Mesendoderm (in vitro differentiated cells): Measurements from ENCODE around the gene STRN3.

Experiments
- DNase-seq: peaks from one replicate; pipeline ENCODE4 v3.0.0; 2013
- H2AK5ac ChIP-seq: 2 replicates; pipeline ENCODE4 v1.6.1; 2013; ENCODE audit warnings: low read length, inconsistent platforms
- H2BK120ac ChIP-seq: 2 replicates; pipeline ENCODE4 v1.6.1; 2013; ENCODE audit warnings: low read depth, mild to moderate bottlenecking, low read length, moderate library complexity, mixed read lengths
- H2BK15ac ChIP-seq: replicated peaks from 2 replicates; pipeline ENCODE4 v1.6.1; 2013; ENCODE audit warnings: low read depth, mild to moderate bottlenecking, moderate library complexity
- H2BK5ac ChIP-seq: 2 replicates; pipeline ENCODE4 v1.6.1; 2013; ENCODE audit warnings: low read length, inconsistent platforms
- H3K18ac ChIP-seq: 2 replicates; pipeline ENCODE4 v1.6.1; 2013; ENCODE audit warnings: mild to moderate bottlenecking, low read length, mixed read lengths
- H3K23ac ChIP-seq: one replicate; pipeline ENCODE4 v1.6.1; 2013; ENCODE audit warnings: low read length
- H3K27ac ChIP-seq: 2 replicates; pipeline ENCODE4 v1.5.1; 2013; ENCODE audit warnings: low read depth, mild to moderate bottlenecking, inconsistent platforms, low read length, moderate library complexity
- H3K27me3 ChIP-seq: 2 replicates; pipeline ENCODE4 v1.6.1; 2013; ENCODE audit warnings: low read length, control low read depth, mild to moderate bottlenecking, inconsistent platforms; ENCODE audit not compliant: insufficient read depth, poor library complexity
- H3K36me3 ChIP-seq: 2 replicates; pipeline ENCODE4 v1.6.1; 2013; ENCODE audit warnings: low read length, inconsistent platforms; ENCODE audit not compliant: control insufficient read depth, insufficient read depth
- H3K4ac ChIP-seq: one replicate; pipeline ENCODE4 v1.6.1; 2013; ENCODE audit warnings: low read depth, mild to moderate bottlenecking, low read length, moderate library complexity
- H3K4me1 ChIP-seq: 2 replicates; pipeline ENCODE4 v1.6.1; 2013; ENCODE audit warnings: low read depth, low read length, inconsistent platforms; ENCODE audit not compliant: control insufficient read depth
- H3K4me2 ChIP-seq: 2 replicates; pipeline ENCODE4 v1.6.1; 2013; ENCODE audit warnings: low read length
- H3K4me3 ChIP-seq: 2 replicates; pipeline ENCODE4 v1.5.1; 2013; ENCODE audit warnings: mild to moderate bottlenecking, low read length
- H3K56ac ChIP-seq: one replicate; pipeline ENCODE4 v1.6.1; 2013; ENCODE audit warnings: low read length
- H3K79me1 ChIP-seq: 2 replicates; pipeline ENCODE4 v1.6.1; 2013; ENCODE audit warnings: low read length, inconsistent platforms
- H3K79me2 ChIP-seq: 2 replicates; pipeline ENCODE4 v1.6.1; 2013; ENCODE audit warnings: mild to moderate bottlenecking, low read length; ENCODE audit not compliant: control insufficient read depth, insufficient read depth
- H3K9ac ChIP-seq: 2 replicates; pipeline ENCODE4 v1.6.1; 2013; ENCODE audit warnings: low read length, inconsistent platforms
- H4K5ac ChIP-seq: one replicate; pipeline ENCODE4 v1.6.1; 2013; ENCODE audit warnings: low read length
- H4K8ac ChIP-seq: one replicate; pipeline ENCODE4 v1.6.1; 2013; ENCODE audit warnings: low read depth, mild to moderate bottlenecking, control low read depth, low read length, moderate library complexity
- WGBS: extraction: QIAGEN DNeasy Blood & Tissue Kit; methylation state at CpG from one replicate; pipeline ENCODE4 v1.1.7; 2013; ENCODE audit warnings: low lambda C conversion rate, missing lambda C conversion rate; ENCODE audit not compliant: insufficient coverage; ENCODE audit errors: extremely low coverage; 5-methylcytosine and 5-hydroxymethylcytosine counted together

Gene STRN3

DNA sequence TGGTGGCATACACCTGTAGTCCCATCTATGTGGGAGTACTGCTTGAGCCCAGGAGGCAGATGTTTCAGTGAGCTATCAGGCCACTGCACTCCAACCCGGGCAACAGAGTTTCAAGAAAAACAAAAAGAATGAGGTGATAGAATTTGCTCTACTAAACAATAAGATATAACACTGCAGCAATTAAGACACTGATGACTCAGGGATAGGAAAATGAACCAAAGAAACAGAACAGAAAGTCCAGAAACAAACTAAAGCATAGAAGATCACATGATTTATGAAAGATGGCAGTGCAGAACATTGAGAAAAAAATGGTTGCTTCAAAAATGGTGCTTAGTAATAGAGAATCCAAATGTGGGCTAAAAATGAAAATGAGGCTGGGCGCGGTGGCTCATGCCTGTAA lies 66.0 kb downstream of the STRN3 start:
- Histone ChIP-seq H4K8ac (no peak overlapping the region), H3K4ac (no peak overlapping the region), H3K79me1 (peaks cover 6% of the 10 kb centered on the region), H2BK120ac (no peak overlapping the region), H3K27me3 (no peaks in the 10 kb centered on the region), H3K18ac (no peak overlapping the region), H2BK15ac (no peak overlapping the region), H2AK5ac (no peak overlapping the region), H4K5ac (no peak overlapping the region), H3K4me2 (no peak overlapping the region), H3K4me1 (no peaks in the 10 kb centered on the region), H3K27ac (no peak overlapping the region), H3K36me3 (no peaks in the 10 kb centered on the region), H3K56ac (no peak overlapping the region), H3K4me3 (no peak overlapping the region), H3K23ac (no peak overlapping the region), H3K79me2 (peaks cover 48% of the 10 kb centered on the region), H3K9ac (no peak overlapping the region), H2BK5ac (no peak overlapping the region)
- WGBS, result no CpG with 5 or more reads among the region's 3 CpGs
- no peak for DNase-seq

DNA sequence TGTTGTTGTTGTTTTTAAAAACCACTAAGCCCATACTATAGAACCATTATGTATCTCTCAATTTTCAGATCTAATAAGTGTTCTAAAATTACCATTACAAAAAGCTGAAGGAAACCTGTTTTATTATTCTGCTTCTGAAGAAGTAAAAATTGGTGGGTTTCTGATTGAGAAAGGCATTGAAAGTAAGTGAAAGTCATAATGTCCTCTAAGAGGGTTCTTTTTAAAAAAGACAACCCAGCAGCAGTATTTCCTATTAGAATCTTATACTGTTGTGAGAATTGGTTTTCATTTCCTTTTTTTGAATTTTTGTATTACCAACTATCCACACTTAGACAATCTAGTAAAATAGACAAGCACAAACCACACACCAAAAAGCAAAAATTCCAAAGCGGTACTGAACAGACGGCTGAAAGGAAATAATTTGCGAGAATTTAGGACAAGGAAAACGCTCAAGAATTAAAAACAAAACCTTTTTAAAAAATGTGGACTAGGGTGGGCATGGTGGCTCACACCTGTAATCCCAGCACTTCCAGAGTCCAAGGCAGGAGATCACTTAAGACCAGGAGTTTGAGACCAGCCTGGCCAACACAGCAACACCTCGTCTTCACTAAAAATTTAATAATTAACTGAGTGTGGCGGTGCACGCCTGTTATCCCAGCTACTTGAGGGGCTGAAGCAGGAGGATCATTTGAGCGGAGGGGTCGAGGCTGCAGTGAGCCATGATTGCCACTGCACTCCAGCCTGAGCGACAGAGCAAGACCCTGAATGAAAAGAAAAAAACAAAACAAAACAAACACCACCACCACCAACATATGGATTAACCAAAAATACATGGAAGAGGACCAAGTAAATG lies 67.4 kb downstream of the STRN3 start:
- no CpG with 5 or more reads among the region's 10 CpGs for WGBS
- Histone ChIP-seq H3K23ac (no peak overlapping the region), H2BK15ac (no peak overlapping the region), H3K27ac (no peak overlapping the region), H3K36me3 (no peaks in the 10 kb centered on the region), H3K27me3 (no peaks in the 10 kb centered on the region), H4K5ac (no peak overlapping the region), H3K79me2 (peaks cover 35% of the 10 kb centered on the region), H2AK5ac (no peak overlapping the region), H3K4me2 (no peak overlapping the region), H2BK120ac (no peak overlapping the region), H3K4me3 (no peak overlapping the region), H4K8ac (no peak overlapping the region), H3K56ac (no peak overlapping the region), H3K79me1 (peaks cover 2% of the 10 kb centered on the region), H3K9ac (no peak overlapping the region), H2BK5ac (no peak overlapping the region), H3K18ac (no peak overlapping the region), H3K4ac (no peak overlapping the region), H3K4me1 (no peaks in the 10 kb centered on the region)
- DNase-seq, result no peak

DNA sequence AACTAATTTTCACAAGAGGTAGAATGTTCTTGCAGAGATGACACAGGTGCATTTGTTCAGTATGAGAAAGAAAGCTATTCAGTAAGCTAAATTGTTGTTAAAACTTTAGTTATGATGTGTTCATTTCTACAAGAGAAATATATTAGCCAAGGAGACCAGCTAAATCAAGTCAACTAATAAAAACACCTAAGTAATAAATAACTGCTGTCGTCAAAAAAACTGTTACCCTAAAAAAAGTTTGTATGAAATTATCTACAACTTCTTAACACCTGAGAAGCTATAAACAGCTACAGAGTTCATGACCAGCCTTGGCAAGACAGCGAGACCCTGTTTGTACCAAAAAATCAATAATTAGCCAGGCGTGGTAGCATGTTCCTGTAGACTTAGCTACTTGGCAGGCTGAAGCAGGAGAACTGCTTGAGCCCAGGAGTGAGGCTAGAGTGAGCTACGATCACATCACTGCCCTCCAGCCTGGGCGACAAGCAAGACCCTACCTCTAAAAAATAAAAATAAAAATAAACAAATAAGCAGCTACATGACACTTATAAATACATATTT lies 68.3 kb downstream of the STRN3 start:
- no peak overlapping the region for H2BK120ac ChIP-seq
- H3K4ac ChIP-seq, result no peak overlapping the region
- no peak overlapping the region for H2BK5ac ChIP-seq
- H2AK5ac ChIP-seq, result no peak overlapping the region
- no peak overlapping the region for H2BK15ac ChIP-seq
- H4K5ac ChIP-seq, result no peak overlapping the region
- no peaks in the 10 kb centered on the region for H3K36me3 ChIP-seq
- H3K27ac ChIP-seq, result no peak overlapping the region
- H3K56ac ChIP-seq, result no peak overlapping the region
- WGBS, result no CpG with 5 or more reads among the region's 5 CpGs
- H3K79me2 ChIP-seq, result peaks cover 30% of the 10 kb centered on the region
- peaks cover 2% of the 10 kb centered on the region for H3K79me1 ChIP-seq
- H3K4me3 ChIP-seq, result no peak overlapping the region
- H3K23ac ChIP-seq, result no peak overlapping the region
- no peak overlapping the region for H3K9ac ChIP-seq
- no peak overlapping the region for H4K8ac ChIP-seq
- H3K18ac ChIP-seq, result no peak overlapping the region
- no peaks in the 10 kb centered on the region for H3K4me1 ChIP-seq
- no peak overlapping the region for H3K4me2 ChIP-seq
- H3K27me3 ChIP-seq, result no peaks in the 10 kb centered on the region
- DNase-seq, result no peak

DNA sequence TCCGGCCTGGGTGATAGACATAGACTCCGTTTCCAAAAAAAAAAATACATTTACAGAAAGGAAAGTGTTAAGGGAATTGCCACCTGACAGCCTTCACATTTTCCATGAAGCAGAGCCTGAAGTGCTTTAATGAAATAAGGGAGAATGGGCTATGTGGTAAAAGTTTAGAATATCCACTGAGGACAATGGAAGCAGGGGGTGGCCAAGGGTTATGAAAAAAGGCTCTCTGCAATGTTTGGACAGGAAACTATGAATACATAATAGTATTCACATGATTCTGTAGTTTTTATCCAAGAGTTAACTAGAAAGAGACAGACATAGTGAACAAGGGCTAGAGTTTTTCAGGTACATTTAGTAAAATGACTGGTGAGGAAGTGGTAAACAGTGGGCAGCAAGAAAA lies 76.5 kb downstream of the STRN3 start:
- Histone ChIP-seq H3K4ac (no peak overlapping the region), H3K4me2 (no peak overlapping the region), H3K23ac (no peak overlapping the region), H3K9ac (no peak overlapping the region), H4K8ac (no peak overlapping the region), H3K4me1 (no peaks in the 10 kb centered on the region), H3K18ac (no peak overlapping the region), H2BK15ac (no peak overlapping the region), H2BK5ac (no peak overlapping the region), H2AK5ac (no peak overlapping the region), H3K56ac (no peak overlapping the region), H3K79me1 (no peaks in the 10 kb centered on the region), H3K4me3 (no peak overlapping the region), H3K79me2 (no peaks in the 10 kb centered on the region), H3K27me3 (no peaks in the 10 kb centered on the region), H3K36me3 (no peaks in the 10 kb centered on the region), H2BK120ac (no peak overlapping the region), H3K27ac (no peak overlapping the region), H4K5ac (no peak overlapping the region)
- no CpG with 5 or more reads among the region's 2 CpGs for WGBS
- no peak for DNase-seq

DNA sequence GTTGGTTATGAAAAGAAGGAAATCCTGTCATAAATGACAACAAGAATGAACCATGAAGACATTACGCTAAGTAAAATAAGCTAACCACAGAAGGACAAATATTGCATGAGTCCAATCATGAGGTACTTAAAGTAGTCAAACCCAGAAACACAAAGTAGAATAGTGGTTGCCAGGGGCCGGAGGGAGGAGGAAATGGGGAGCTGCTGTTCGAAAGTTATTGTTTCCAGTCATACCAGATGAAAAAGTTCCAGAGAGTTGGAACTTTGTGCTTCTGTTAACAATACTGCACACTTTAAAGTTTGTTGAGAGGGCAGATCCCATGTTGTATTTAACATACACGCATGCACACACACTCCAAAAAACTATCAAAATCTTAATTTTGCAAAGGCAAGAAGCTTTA lies 82.5 kb downstream of the STRN3 start:
- Histone ChIP-seq H3K18ac (no peak overlapping the region), H2BK15ac (no peak overlapping the region), H3K4me2 (no peak overlapping the region), H4K5ac (no peak overlapping the region), H2BK120ac (no peak overlapping the region), H3K27me3 (no peaks in the 10 kb centered on the region), H3K4me1 (no peaks in the 10 kb centered on the region), H2BK5ac (no peak overlapping the region), H3K36me3 (no peaks in the 10 kb centered on the region), H3K56ac (no peak overlapping the region), H3K23ac (no peak overlapping the region), H3K4ac (no peak overlapping the region), H3K4me3 (no peak overlapping the region), H3K9ac (no peak overlapping the region), H3K79me1 (peaks cover 5% of the 10 kb centered on the region), H4K8ac (no peak overlapping the region), H3K27ac (no peak overlapping the region), H2AK5ac (no peak overlapping the region), H3K79me2 (no peaks in the 10 kb centered on the region)
- WGBS, result no CpG with 5 or more reads among the region's 4 CpGs
- DNase-seq, result no peak
